HepG2 (cell line): ENCODE data around the gene TP53AIP1. TPM values are rescaled to one million over a fixed set of nuclear protein-coding genes. Genes with fewer than 3 reads are reported as not detected.

Experiments
- ATAC-seq: fragments of 200-7000 bp; cut with Tn5 transposase; 3 replicates; pipeline ENCODE4 v1.9.1; 2020; ENCODE audit warnings: mild to moderate bottlenecking, moderate library complexity
- BruUV-seq: library from RNA; stranded (reverse); fragments of 400-500 nt; replicated peaks from 2 replicates; lab custom pipeline; 2021; lab: Mats Ljungman, UMichigan
- CTCF ChIA-PET: fragments of 300-600 bp; formaldehyde crosslinking; extraction: SDS; loops from one replicate; lab custom pipeline; 2021; ENCODE audit warnings: low total read pairs, inconsistent platforms, low intra/inter-chr PET ratio; lab: Yijun Ruan, JAX
- POLR2A ChIA-PET: fragments of 350-600 bp; sonication (Branson Sonifier 250); formaldehyde crosslinking; loops from one replicate; lab custom pipeline; 2020; ENCODE audit warnings: antibody characterized with exemption, inconsistent platforms; lab: Yijun Ruan, JAX
- DNase-seq: peaks from one replicate; pipeline ENCODE4 v3.0.0-alpha.2; 2015; ENCODE audit warnings: low spot score
- FAIRE-seq: peaks from 3 replicates; lab custom pipeline; 2011; peaks lifted over from hg19 to GRCh38; lab: Jason Lieb, UNC
- H2AFZ ChIP-seq: one replicate; pipeline ENCODE4 v1.6.1; 2011; ENCODE audit warnings: low read length, inconsistent platforms
- H3K27ac ChIP-seq: fragments of 300-600 bp; 3 replicates; pipeline ENCODE4 v1.8.0; 2011; ENCODE audit warnings: mixed run types, mild to moderate bottlenecking, mixed read lengths, low read length, inconsistent platforms; ENCODE audit not compliant: insufficient read depth; ENCODE audit errors: extremely low read length
- H3K27me3 ChIP-seq, 2 experiments: fragments of 200-600 bp in 1 of 2; 2 replicates in 1 of 2; 3 replicates in 1 of 2; pipeline versions ENCODE4 v1.6.0 to v1.8.0; 2011; ENCODE audit warnings: low read length in 2 of 2, mild to moderate bottlenecking in 2 of 2, moderate library complexity in 2 of 2, inconsistent platforms in 1 of 2; ENCODE audit not compliant: insufficient read depth in 2 of 2, control insufficient read depth in 1 of 2
- H3K36me3 ChIP-seq, 2 experiments: fragments of 200-600 bp in 1 of 2; replicated peaks in 1 of 2; 2 replicates in 1 of 2; 3 replicates in 1 of 2; pipeline versions ENCODE4 v1.5.1 to v1.8.0; 2011; ENCODE audit warnings: low read length in 2 of 2, inconsistent platforms in 1 of 2; ENCODE audit not compliant: insufficient read depth in 2 of 2, control insufficient read depth in 1 of 2
- H3K4me1 ChIP-seq: 2 replicates; pipeline ENCODE4 v1.5.1; 2012; ENCODE audit warnings: low read length, inconsistent platforms; ENCODE audit not compliant: insufficient read depth
- H3K4me2 ChIP-seq: 2 replicates; pipeline ENCODE4 v1.6.0; 2011; ENCODE audit warnings: low read depth, low read length, inconsistent platforms
- H3K4me3 ChIP-seq, 3 experiments: fragments of 200-600 bp in 1 of 3; sonication (generic), shearing (Covaris generic) in 1 of 3; replicated peaks in 1 of 3; 2 replicates each; pipeline ENCODE4 v1.5.1; 2011 to 2016; ENCODE audit warnings: low read length in 3 of 3, inconsistent platforms in 2 of 3, low read depth in 2 of 3, mild to moderate bottlenecking in 2 of 3, control low read depth in 1 of 3, mixed read lengths in 1 of 3; ENCODE audit not compliant: insufficient read depth in 1 of 3
- H3K79me2 ChIP-seq: one replicate; pipeline ENCODE4 v1.6.1; 2011; ENCODE audit warnings: low read length, inconsistent platforms; ENCODE audit not compliant: insufficient read depth
- H3K9ac ChIP-seq: 2 replicates; pipeline ENCODE4 v1.6.0; 2011; ENCODE audit warnings: mild to moderate bottlenecking, low read depth, low read length, inconsistent platforms; ENCODE audit not compliant: insufficient read depth
- H3K9me3 ChIP-seq: 2 replicates; pipeline ENCODE4 v1.5.1; 2012; ENCODE audit warnings: mild to moderate bottlenecking, low read length
- H4K20me1 ChIP-seq: 2 replicates; pipeline ENCODE4 v1.6.0; 2011; ENCODE audit warnings: inconsistent platforms, mild to moderate bottlenecking, low read length, moderate library complexity; ENCODE audit not compliant: insufficient read depth
- MTERF4 ChIP-seq: sonication (generic); formaldehyde crosslinking; IDR thresholded peaks from 2 replicates; pipeline ENCODE4 v1.8.0; 2023; ENCODE audit warnings: mild to moderate bottlenecking, missing genetic modification reagents
- PCBP1 ChIP-seq: fragments of 200-400 bp; formaldehyde crosslinking; IDR thresholded peaks from 2 replicates; pipeline ENCODE4 v1.6.1; 2017; ENCODE audit warnings: mild to moderate bottlenecking, low read depth, low read length, borderline replicate concordance
- RORA ChIP-seq: sonication (generic); formaldehyde crosslinking; IDR thresholded peaks from 2 replicates; pipeline ENCODE4 v1.5.0; 2020; ENCODE audit warnings: mild to moderate bottlenecking, missing genetic modification reagents, moderate library complexity
- TAF15 ChIP-seq: fragments of 200-400 bp; formaldehyde crosslinking; IDR thresholded peaks from one replicate; pipeline ENCODE4 v1.6.1; 2018; ENCODE audit warnings: mild to moderate bottlenecking, low read depth, low read length; ENCODE audit not compliant: poor library complexity, severe bottlenecking
- ZNF572 ChIP-seq: sonication (generic); formaldehyde crosslinking; IDR thresholded peaks from 2 replicates; pipeline ENCODE4 v1.5.1; 2020; ENCODE audit warnings: mild to moderate bottlenecking, missing genetic modification reagents
- WGBS: methylation state at CpG from one replicate; pipeline ENCODE4 v1.1.6; 2017; ENCODE audit warnings: low lambda C conversion rate; 5-methylcytosine and 5-hydroxymethylcytosine counted together
- in situ Hi-C: cut with HindIII; loops from 2 replicates; pipeline ENCODE4 v1.10.0; 2017; ENCODE audit warnings: low pct_unique_long_range_greater_than_20kb; ENCODE audit not compliant: extremely low pct_ligation_motif_present
- intact Hi-C: fragments of 100-400 bp; cut with micrococcal nuclease; formaldehyde crosslinking; loops from one replicate; pipeline ENCODE4 v1.10.0; 2022; ENCODE audit not compliant: unreplicated experiment
- polyA plus RNA-seq, 8 experiments: library from polyadenylated mRNA; depleted of rRNA in 3 of 8; stranded (reverse) in 7 of 8; unstranded in 1 of 8; fragments of >200 nt; fragmentation: Illumina TruSeq in 4 of 8; extraction: Trizol in 4 of 8; gene quantifications; 2 replicates each; pipeline versions ENCODE4 v1.2.1 to v1.2.3, GENCODE V29; 2011 to 2016; ENCODE audit warnings: low read depth in 4 of 8, missing spikeins in 1 of 8, mixed read lengths in 1 of 8; ENCODE audit not compliant: insufficient read depth in 1 of 8
- total RNA-seq, 5 experiments: library from RNA; depleted of rRNA; stranded (reverse); fragments of >200 nt; fragmentation: Illumina TruSeq; extraction: Trizol; gene quantifications; 2 replicates each; pipeline ENCODE4 v1.2.3, GENCODE V29; 2016; ENCODE audit warnings: low read depth in 1 of 5

The TP53AIP1 gene
- total and polyA plus RNA-seq, 2 of the 13 experiments (the other 11 are each of a cell fraction or from before 2014, with no cell fraction given), result 0.11 TPM; not detected in 1

- H3K4me3 ChIP-seq, result no peak overlapping the region
- no TSS peak for BruUV-seq
- FAIRE-seq (no peak), DNase-seq (no peak), ATAC-seq (no peak)
- H3K9me3 ChIP-seq, result no peaks in the 10 kb centered on the region
- in situ Hi-C loops (no loop called here), intact Hi-C loops (no loop called here)
- H2AFZ ChIP-seq, result no peak overlapping the region
- TF ChIP-seq PCBP1 (no peak), MTERF4 (no peak)
- no peak overlapping the region for H3K4me2 ChIP-seq
- no peaks in the 10 kb centered on the region for H4K20me1 ChIP-seq
- CTCF ChIA-PET, result no interaction called here
- H3K9ac ChIP-seq, result no peak overlapping the region
- H3K27me3 ChIP-seq, result peaks cover 3 to 22% of the 10 kb centered on the region in 2 experiments; a peak in 3 of 5 replicates
- no peaks in the 10 kb centered on the region for H3K79me2 ChIP-seq
- H3K36me3 ChIP-seq, result no peaks in the 10 kb centered on the region
- H3K4me1 ChIP-seq, result no peaks in the 10 kb centered on the region
- no peak overlapping the region for H3K27ac ChIP-seq
- POLR2A ChIA-PET, result no interaction called here
- 48% methylated on average over 7 of the region's 17 CpGs for WGBS
Measured at GRCh38 chr11:128911239-128911638, 31.4 kb downstream of the TP53AIP1 start.

GRCh38 chr11:128910576-128910975 lies 32.1 kb downstream of the TP53AIP1 start:
- Histone ChIP-seq H2AFZ (no peak overlapping the region), H3K27me3 (peaks cover 3 to 26% of the 10 kb centered on the region in 2 experiments; a peak in 3 of 5 replicates), H3K4me1 (no peaks in the 10 kb centered on the region), H4K20me1 (no peaks in the 10 kb centered on the region), H3K9me3 (no peaks in the 10 kb centered on the region), H3K36me3 (no peaks in the 10 kb centered on the region), H3K27ac (no peak overlapping the region), H3K4me2 (no peak overlapping the region), H3K4me3 (no peak overlapping the region), H3K79me2 (no peaks in the 10 kb centered on the region), H3K9ac (no peak overlapping the region)
- in situ Hi-C loops (no loop called here), intact Hi-C loops (no loop called here)
- no peak for FAIRE-seq
- CTCF ChIA-PET, result no interaction called here
- BruUV-seq, result no TSS peak
- WGBS, result 44% methylated on average over 3 of the region's 3 CpGs
- POLR2A ChIA-PET, result no interaction called here
- no peak for DNase-seq
- ATAC-seq, result no peak
- no peak for TF ChIP-seq TAF15
- TF ChIP-seq RORA (CRISPR knock-in tag), result no peak
- no peak for TF ChIP-seq ZNF572 (CRISPR knock-in tag)
